HG02870 (cell line): ENCODE measurements around the gene XIST.
"Not testable (repeated sequence)": the region's sequence is repeated elsewhere in the genome, so short reads cannot be mapped to it uniquely, and the experiment has no call there.

Experiments used
- ATAC-seq: cut with Tn5 transposase; IDR thresholded peaks from one replicate; pipeline ENCODE4 v1.9.1; 2021; ENCODE audit warnings: mild to moderate bottlenecking, moderate library complexity; ENCODE audit not compliant: unreplicated experiment

The XIST gene

GRCh38 chrX:73852467-73852866 is at the start of gene XIST:
Gene XIST, minus strand, starts transcription at chrX:73852714.
- ATAC-seq, result no peak

DNA sequence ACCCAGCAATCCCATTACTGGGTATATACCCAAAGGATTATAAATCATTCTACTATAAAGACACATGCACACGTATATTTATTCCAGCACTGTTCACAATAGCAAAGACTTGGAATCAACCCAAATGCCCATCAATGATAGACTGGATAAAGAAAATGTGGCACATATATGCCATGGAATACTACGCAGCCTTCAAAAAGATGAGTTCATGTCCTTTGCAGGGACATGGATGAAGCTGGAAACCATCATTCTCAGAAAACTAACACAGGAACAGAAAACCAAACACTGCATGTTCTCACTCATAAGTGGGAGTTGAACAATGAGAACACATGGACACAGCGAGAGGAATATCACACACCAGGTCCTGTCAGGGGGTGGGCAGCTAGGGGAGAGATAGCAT is 45.8 kb upstream of the XIST start:
- ATAC-seq, result not testable (repeated sequence)

GRCh38 chrX:73892515-73893090 is 40.1 kb upstream of the XIST start:
- ATAC-seq, result not testable (repeated sequence)

GRCh38 chrX:73882260-73882659 is 29.7 kb upstream of the XIST start:
- ATAC-seq, result not testable (repeated sequence)

DNA sequence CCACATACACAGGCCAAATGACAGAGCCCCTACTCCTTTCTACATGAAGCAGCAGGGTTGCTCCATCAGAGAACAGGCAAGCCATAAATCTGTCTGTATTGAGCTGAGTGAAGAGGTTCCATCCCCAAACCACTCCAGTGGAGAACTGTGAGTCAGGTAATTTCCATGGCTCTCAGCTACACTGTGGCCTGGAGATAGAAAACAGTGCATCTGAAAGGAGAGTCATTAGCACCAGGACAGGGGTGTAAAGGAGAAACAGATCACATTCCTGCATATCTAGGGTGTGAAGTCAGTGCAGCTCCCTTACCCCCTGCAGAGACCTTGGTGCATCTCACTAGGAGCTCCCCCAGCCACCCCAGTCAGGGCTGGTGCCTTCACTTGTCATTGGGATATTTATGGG is 25.2 kb upstream of the XIST start:
- ATAC-seq, result no peak

- no peak for ATAC-seq
Observed at GRCh38 chrX:73876911-73877310, 24.4 kb upstream of the XIST start.

GRCh38 chrX:73868916-73869315 is 16.4 kb upstream of the XIST start:
- ATAC-seq, result no peak

DNA sequence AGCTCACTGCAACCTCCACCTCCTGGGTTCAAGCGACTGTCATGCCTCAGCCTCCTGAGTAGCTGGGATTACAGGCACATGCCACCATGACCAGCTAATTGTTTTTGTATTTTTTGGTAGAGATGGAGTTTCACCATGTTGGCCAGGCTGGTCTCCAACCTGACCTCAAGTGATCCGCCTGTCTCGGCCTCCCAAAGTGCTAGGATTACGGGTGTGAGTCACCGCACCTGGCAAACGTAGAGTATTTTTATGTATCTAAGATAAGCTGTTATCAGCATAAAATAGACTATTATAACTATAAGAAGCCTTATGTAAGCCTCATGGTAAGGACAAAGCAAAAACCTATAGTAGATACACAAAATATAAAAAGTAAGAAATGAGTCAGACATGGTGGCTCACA is 14.6 kb upstream of the XIST start:
- ATAC-seq, result no peak

- ATAC-seq, result no peak
Observed at GRCh38 chrX:73863852-73864251, 11.3 kb upstream of the XIST start.

GRCh38 chrX:73863268-73863667 is 10.8 kb upstream of the XIST start:
- no peak for ATAC-seq

DNA sequence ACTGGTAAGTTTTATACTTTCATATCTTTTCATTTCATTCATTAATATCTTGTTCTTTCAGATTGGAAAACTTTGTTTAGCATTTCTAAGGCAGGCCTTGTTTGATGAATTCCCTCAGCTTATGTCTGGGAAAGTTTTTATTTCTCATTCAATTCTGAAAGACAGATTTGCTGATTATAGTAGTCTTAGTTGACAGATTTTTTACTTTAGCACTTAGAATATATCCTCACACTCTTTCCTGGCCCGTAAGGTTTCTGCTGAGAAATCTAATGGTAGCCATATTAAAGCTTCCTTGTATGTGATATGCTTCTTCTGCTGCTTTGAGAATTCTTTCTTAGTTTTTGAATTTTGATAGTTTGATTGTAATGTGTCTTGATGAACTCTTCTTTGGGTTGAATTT is 7.1 kb upstream of the XIST start:
- no peak for ATAC-seq

- ATAC-seq, result peak; percentile 25
Observed at GRCh38 chrX:73855546-73855945, 3.0 kb upstream of the XIST start.

- no peak for ATAC-seq
Observed at GRCh38 chrX:73852022-73852421, 492 bp downstream of the XIST start.

DNA sequence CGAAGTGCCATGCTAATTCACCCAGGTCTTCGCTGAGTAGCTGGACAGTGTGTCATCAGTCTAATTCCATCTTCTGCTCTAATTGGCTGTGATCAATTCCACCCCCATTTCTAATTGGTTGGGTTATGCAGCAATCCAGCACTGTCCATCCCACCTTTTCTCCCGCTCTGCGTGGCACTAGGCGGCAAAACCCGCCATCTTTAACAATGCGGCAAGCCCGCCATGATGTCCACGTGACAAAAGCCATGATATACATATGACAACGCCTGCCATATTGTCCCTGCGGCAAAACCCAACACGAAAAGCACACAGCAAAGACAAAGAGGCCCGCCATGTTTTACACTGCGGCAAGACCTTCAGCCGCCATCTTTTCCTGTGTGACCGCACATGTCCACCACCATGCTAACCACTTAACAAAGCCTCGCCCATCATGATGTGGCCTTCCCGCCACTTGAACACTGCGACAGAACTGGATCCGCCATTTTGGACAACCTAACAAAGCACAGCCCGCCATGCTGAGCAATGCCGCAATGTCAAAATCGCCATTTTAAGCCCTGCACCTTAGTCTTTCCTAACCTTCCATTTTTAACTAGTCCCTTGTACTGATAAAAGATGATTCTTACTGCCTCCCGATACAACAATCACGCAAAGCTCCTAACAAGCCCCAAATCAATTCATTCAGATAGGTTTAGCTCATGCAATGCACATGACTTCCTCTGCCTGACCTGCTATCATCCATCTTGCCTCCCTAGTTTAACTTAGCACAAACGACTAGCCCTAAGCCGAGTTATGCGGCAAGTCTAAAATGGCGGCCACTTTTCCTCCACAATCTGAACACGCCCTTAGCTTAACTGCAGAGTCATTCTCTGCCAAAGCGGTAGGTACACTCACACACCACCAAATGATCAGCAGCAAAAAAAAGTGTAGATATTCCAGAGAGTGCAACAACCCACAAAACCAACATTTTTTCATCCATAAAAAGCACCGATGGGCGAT is 1.2 kb downstream of the XIST start:
- ATAC-seq, result peak; percentile 75

DNA sequence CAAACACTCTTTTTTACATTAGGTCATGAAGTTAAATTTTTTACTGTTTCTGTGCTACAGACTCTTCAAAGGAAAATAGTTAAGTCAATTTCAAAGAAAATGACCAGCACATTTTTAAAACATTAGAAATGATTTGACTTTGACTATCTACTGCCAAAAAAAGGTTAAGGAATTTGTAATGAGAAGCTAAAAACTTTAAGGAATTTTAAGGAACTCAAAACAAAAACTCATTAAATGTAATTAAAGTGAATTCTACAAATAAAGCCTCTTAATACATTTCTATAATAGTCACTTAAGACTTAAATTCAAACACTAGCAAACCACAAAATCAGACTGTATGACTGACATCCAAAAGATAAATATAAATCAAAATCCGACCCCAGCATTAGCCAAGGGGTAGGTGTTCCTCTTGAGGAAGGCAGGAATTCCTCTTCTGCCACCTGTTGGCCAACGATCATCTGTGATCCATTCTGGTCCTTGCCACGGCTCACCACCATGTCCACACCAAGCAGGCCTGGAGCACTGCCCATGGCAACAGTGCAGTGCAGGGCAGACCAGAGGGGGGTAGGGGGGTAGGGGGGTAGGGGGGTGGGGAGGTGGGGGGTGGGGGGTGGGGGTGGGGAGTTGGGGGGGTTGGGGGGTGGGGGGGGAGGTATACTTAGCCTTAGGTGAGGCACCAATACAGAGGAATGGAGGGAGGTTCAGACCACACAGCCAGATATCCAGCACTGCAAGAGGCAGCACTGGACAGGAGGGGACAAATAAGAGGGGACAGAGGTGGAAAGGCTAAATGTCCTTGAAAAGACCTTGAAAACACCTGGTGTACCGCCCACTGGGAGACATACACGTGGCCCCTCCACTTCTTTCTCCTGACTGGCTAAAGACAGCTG is 2.1 kb downstream of the XIST start:
- ATAC-seq, result no peak

GRCh38 chrX:73849073-73849472 is 3.4 kb downstream of the XIST start:
- no peak for ATAC-seq

DNA sequence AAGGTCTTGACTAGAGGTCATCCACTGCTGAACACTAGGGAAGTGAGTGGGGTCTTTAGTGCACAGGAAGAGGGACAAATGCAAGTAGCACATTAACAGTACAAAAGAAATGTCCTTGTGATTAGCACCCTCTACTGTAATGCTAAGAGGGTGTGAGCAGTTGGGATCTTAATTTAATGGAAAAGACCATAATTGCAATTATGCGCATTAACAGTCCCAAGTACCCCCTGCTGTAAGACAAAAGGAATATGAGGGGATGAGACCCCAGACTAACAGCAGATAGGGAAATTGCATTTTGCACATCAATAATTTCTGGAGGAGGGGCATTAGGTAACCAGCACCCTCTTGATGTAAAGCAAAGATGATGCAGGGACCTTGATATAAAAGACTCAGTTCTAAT is 4.5 kb downstream of the XIST start:
- no peak for ATAC-seq

DNA sequence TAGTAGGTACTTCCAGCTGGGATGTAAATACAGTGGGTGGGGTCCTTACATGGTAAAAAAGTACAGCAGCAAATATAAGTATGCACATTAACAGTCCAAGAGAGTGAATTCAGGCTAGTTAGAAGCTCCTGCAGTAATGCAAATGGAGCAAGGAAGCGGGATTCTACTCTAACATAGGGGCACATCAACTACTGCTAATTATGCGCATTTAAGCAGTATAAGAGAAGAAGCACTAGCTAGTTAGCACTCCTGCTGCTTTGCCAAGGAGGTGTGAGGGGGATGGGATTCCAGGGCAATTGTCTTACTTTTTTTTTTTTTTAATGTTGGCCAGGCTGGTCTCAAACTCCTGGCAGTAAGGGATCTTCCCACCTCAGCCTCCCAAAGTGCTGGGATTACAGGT is 5.4 kb downstream of the XIST start:
- no peak for ATAC-seq

DNA sequence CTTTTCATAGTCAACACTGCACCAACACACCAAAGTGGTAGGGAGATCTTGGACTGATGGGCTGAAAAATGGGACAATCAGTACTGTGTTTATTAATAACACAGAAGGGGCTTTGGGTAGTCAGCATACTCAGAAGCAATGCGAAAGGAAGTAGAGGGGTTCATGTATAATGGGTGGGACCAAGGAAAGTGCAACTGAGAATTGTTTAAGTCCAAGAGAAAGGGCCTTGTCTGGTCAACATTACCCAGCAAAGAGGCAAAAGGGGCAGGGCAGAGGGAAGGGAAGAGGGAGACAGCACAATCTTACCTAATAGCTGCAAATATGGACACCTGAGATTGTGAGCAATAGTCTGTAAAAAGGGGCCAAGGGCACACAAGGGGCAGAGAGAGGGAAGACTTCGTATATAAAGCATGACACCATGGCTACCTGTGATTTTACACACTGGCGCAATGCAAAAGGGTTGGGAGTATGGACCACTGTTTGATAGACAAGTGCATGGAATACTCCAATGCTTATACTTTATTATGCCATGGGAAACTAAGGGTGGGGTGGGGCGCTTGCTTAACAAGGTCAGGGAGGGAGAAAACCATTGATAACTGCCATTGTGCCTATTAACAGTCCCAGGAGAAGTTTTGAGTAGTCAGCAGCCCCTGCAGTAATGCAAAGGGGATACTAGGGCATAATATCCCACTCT is 9.8 kb downstream of the XIST start:
- no peak for ATAC-seq

- no peak for ATAC-seq
Observed at GRCh38 chrX:73841337-73841736, 11.2 kb downstream of the XIST start.
